Colonic mucosa (tissue), 4 donors: ENCODE measurements around the gene KRTAP10-6. TPM values are rescaled to one million over a fixed set of nuclear protein-coding genes. Genes with fewer than 3 reads are reported as not detected.
"Not testable (repeated sequence)": the region's sequence is repeated elsewhere in the genome, so short reads cannot be mapped to it uniquely, and the experiment has no call there.

Source experiments
- DNase-seq: peaks from one replicate; pipeline ENCODE4 v3.0.0-alpha.2; 2020
- H3K27ac ChIP-seq: fragments of 200-600 bp; one replicate; pipeline ENCODE4 v1.8.0; 2021
- H3K27me3 ChIP-seq: fragments of 200-600 bp; one replicate; pipeline ENCODE4 v1.8.0; 2021
- H3K36me3 ChIP-seq: fragments of 200-600 bp; one replicate; pipeline ENCODE4 v1.8.0; 2021
- H3K4me1 ChIP-seq: fragments of 200-600 bp; one replicate; pipeline ENCODE4 v1.8.0; 2021; ENCODE audit warnings: mild to moderate bottlenecking
- H3K4me3 ChIP-seq: fragments of 200-600 bp; one replicate; pipeline ENCODE4 v1.8.0; 2021
- H3K9ac ChIP-seq, 2 donors: one replicate each; pipeline ENCODE4 v1.7.0; 2013; ENCODE audit warnings: control low read depth in 2 of 2, low read depth in 2 of 2, low read length in 2 of 2
- H3K9me3 ChIP-seq: fragments of 200-600 bp; one replicate; pipeline ENCODE4 v1.8.0; 2021
- intact Hi-C: fragments of 100-400 bp; cut with DNase I; formaldehyde crosslinking; loops from one replicate; pipeline ENCODE4 v1.14.1; 2022
- total RNA-seq, 2 donors: library from RNA; stranded (reverse); fragmentation: NEBNext Ultra II Directional in 1 of 2; extraction: Animal tissue kit (Norgen Biotek cat#: 25700) in 1 of 2; gene quantifications; one replicate each; pipeline ENCODE4 v1.2.1, GENCODE V29; 2021
- TF ChIP-seq, protein P1 (sequence below): fragments of 200-600 bp; IDR thresholded peaks from one replicate; pipeline ENCODE4 v1.8.0; 2022; ENCODE audit warnings: antibody characterized with exemption, mild to moderate bottlenecking
- donor health status: healthy.
- donor health status: DM: no; HTN: no; CAD: no.
- donor health status: DM: no; HTN: no; CAD: no.

KRTAP10-6 gene
- total RNA-seq, 2 donors from 2014 or later: not detected

DNA sequence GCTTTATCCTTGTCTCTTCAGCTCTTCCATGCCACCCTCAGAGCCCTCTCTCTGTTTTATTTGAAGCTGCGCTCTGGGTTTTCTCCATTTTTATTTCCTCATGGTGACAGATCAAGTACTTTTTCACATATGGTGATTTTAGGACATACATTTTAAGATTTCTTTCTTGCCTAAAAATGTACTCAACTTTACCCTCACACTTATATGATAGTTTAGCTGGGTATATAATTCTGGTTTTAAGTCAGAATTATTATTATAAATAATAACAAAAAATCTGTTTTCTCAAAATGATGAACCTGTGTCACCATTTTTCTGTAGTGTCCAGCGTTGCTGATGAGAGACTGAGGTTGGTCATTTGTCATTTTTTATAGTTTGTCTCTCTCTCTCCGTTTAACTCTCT, 11.1 kb downstream of the KRTAP10-6 start:
- H3K9me3 ChIP-seq: no peaks in the 10 kb centered on the region

DNA sequence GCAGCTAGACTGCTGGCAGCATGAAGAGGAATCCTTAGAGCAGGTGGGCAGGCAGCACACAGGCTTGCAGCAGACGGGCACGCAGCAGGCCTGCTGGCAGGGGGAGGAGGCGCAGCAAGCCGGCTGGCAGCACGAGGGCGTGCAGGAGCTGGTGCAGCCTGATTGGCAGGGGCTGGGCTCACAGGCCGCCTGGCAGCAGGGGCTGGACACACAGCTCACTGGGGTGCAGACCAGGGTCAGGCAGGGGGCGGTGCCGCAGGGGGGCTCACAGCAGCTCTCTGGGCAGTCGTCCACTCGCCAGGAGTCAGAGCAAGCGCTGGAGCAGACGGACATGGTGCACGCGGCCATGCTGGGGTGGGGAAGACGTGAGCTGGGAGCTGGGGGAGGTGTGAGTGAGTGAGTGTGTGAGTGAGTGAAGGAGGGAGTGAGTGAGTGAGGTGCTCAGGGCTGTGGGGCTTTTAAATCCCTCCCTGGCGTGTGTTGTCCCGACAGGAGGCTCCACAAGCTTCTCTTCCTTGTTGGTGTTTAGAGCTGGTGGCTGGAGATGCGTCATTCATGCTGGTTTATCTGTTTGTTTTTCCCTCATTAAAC, 12.0 kb downstream of the KRTAP10-6 start, which contains the start of gene KRTAP10-5:
TSS of gene KRTAP10-5 (minus strand) at position 374 of the 591 bp plus-strand sequence. CDS start at position 348, 26 bp downstream.
- H3K4me1 ChIP-seq, DNase-seq, intact Hi-C loops, H3K27ac ChIP-seq, H3K36me3 ChIP-seq, H3K27me3 ChIP-seq, H3K9ac ChIP-seq, H3K9me3 ChIP-seq, H3K4me3 ChIP-seq: not testable (repeated sequence)

More for the DNA sequence above, 11.1 kb downstream of the KRTAP10-6 start:
- Histone ChIP-seq H3K27ac (no peak overlapping the region), H3K36me3 (no peaks in the 10 kb centered on the region), H3K4me1 (no peaks in the 10 kb centered on the region), H3K27me3 (no peaks in the 10 kb centered on the region), H3K9ac (no peak overlapping the region), H3K4me3 (no peak overlapping the region)
- no peak for DNase-seq
- intact Hi-C loops: no loop called here
- TF ChIP-seq, protein P1, sequence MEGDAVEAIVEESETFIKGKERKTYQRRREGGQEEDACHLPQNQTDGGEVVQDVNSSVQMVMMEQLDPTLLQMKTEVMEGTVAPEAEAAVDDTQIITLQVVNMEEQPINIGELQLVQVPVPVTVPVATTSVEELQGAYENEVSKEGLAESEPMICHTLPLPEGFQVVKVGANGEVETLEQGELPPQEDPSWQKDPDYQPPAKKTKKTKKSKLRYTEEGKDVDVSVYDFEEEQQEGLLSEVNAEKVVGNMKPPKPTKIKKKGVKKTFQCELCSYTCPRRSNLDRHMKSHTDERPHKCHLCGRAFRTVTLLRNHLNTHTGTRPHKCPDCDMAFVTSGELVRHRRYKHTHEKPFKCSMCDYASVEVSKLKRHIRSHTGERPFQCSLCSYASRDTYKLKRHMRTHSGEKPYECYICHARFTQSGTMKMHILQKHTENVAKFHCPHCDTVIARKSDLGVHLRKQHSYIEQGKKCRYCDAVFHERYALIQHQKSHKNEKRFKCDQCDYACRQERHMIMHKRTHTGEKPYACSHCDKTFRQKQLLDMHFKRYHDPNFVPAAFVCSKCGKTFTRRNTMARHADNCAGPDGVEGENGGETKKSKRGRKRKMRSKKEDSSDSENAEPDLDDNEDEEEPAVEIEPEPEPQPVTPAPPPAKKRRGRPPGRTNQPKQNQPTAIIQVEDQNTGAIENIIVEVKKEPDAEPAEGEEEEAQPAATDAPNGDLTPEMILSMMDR: no peak

DNA sequence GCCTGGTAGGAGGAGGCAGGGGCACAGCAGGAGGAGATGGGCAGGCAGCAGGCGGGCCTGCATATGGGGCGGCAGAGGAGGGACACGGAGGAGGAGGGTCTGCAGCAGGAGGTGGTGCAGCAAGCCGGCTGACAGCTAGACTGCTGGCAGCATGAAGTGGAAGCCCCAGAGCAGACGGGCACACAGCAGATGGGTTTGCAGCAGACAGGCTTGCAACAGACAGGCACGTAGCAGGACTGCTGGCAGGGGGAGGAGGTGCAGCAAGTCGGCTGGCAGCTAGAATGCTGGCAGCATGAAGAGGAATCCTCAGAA, 12.5 kb downstream of the KRTAP10-6 start:
- Histone ChIP-seq H3K9ac (no peak overlapping the region), H3K4me3 (no peak overlapping the region), H3K9me3 (no peaks in the 10 kb centered on the region), H3K27me3 (no peaks in the 10 kb centered on the region), H3K27ac (no peak overlapping the region), H3K4me1 (no peaks in the 10 kb centered on the region), H3K36me3 (no peaks in the 10 kb centered on the region)
- TF ChIP-seq, protein P1: no peak
- intact Hi-C loops: no loop called here
- DNase-seq: no peak

- intact Hi-C loops: no loop called here
- no peak overlapping the region for H3K27ac ChIP-seq
- DNase-seq: no peak
- H3K9me3 ChIP-seq: no peaks in the 10 kb centered on the region
- no peak overlapping the region for H3K4me3 ChIP-seq
- H3K9ac ChIP-seq: no peak overlapping the region
- no peaks in the 10 kb centered on the region for H3K4me1 ChIP-seq
- H3K27me3 ChIP-seq: no peaks in the 10 kb centered on the region
- H3K36me3 ChIP-seq: no peaks in the 10 kb centered on the region
- TF ChIP-seq, protein P1: no peak
These were observed 13.1 kb downstream of the KRTAP10-6 start for GRCh38 chr21:44579056-44579832.

- no peak overlapping the region for H3K4me3 ChIP-seq
- H3K9ac ChIP-seq: no peak overlapping the region
- no peak for DNase-seq
- no peaks in the 10 kb centered on the region for H3K27me3 ChIP-seq
- H3K36me3 ChIP-seq: no peaks in the 10 kb centered on the region
- TF ChIP-seq, protein P1: no peak
- intact Hi-C loops: no loop called here
- H3K4me1 ChIP-seq: no peaks in the 10 kb centered on the region
- H3K27ac ChIP-seq: no peak overlapping the region
- H3K9me3 ChIP-seq: no peaks in the 10 kb centered on the region
These were observed 13.8 kb downstream of the KRTAP10-6 start for GRCh38 chr21:44578371-44579055.
